AG08396 (cell line): ENCODE results near the gene SH3D19.
"Not testable (repeated sequence)": the region's sequence is repeated elsewhere in the genome, so short reads cannot be mapped to it uniquely, and the experiment has no call there.

Experiments
- DNase-seq: peaks from one replicate; pipeline ENCODE4 v3.0.0; 2012; ENCODE audit warnings: low spot score, mixed read lengths

SH3D19 gene

DNA sequence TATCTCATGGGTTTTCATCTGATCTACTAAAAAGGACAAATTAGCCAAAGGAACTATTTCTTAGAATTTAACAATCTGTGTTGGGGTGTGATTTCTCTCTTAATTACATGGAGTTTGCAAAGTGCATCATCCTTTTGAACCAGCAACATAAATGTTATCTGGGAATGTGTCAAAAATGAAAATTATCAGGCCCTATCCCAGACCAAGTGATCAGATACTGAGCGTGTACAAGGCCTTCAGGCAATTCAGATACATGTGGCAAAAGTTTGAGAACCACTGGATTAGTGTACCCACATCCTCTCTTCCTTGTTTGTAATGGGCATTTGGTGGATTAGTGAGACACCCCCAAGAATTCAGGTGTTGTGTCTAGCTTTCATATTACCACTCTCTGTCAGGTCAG, 3.8 kb downstream of the SH3D19 start:
- DNase-seq: no peak

DNA sequence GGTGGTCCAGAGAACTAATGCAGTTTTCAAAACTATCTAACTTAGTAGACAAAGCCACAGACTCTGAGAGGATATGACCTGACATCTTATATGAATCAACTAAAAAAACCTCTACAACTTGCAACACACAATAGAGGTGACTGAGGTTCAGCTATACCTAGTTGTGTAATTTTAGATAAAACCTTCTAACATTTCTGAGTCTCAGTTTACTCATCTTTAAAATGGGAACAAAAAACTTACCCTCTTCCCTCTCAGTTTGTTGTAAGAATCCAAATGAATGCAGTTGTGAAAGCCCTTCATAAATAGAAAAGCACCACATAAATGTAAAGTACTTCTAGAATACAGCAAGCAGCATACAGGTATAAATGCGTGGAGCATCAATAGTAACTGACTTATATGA, 5.9 kb downstream of the SH3D19 start:
- DNase-seq: no peak

DNA sequence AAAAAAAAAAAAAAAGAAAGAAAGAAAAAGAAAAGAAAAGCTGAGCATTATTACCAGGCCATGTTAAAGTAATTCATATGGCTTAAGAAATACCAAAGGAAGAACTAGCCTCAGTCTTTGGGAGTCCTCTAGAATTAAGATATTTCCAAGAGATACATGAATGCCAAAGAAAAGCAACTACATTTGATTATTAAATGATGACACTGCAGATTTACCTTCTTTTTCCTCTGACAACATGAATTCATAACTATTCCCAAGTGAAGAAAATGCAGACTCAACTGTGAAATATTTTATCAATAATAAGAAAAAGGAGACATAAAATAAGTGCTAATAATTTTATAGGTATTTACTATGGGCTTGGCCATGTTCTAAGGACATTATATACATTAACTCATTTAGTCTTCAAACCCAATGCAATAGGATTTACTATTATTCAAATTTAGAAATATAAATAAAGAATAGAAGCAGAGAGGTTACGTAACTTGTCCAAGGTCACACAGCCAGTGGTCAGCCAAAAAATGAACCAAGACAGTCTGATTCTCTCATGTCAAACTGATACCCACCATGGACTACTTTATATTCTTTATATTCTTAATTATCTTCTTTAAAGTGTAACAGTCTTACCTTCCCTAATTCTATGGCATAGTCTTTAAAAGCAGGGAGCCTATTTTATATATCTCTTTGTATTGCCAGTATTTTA, 6.9 kb downstream of the SH3D19 start:
- no peak for DNase-seq

DNA sequence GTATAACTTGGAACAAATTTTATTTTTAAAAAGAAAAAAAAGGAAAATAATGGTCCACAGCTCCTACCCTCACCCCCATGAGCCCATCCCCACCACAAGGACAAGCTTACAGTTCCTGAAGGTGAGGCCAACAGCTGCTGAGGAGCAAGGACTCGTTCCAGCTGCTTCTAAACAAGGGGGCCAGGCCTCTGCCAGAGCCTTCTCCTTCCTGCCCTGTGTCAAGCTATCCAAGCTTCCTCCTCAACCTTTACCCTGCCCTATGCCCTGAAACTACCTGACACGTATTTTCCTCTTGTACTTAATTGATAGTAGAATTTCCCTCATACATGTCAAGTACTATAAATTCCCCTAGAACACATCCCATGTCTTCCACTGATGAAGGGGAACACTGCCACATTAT, 8.8 kb downstream of the SH3D19 start:
- no peak for DNase-seq

DNA sequence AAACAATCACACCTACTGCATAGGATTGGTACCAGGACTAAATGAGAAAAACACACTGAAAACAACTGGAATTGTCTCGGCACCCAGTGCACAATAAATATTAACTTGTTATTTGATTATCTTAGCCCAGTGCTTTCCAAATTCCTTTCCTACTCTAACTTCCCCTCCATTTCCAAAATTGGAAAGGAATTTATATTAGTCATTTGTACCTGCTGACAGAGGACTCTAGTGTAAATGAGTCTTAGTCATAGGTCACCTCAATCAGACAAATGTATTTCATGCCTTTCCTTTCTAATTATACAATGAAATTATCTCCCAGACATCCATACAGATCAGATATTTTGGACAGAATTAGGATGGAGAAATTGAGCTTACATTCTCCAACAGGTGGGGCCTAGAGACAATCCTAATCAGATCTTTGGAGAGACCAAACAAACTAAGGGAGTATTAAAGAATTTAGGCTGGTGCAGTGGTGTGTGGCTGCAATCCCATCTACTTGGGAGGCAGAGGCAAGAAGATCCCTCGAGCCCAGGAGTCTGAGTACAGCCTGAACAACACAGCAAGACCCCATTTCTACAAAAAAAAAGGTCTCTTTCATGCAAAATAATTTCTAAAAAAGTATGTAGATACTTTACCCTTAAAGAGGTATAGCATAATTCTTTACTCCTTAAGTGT, 10.1 kb downstream of the SH3D19 start:
- DNase-seq: no peak

DNA sequence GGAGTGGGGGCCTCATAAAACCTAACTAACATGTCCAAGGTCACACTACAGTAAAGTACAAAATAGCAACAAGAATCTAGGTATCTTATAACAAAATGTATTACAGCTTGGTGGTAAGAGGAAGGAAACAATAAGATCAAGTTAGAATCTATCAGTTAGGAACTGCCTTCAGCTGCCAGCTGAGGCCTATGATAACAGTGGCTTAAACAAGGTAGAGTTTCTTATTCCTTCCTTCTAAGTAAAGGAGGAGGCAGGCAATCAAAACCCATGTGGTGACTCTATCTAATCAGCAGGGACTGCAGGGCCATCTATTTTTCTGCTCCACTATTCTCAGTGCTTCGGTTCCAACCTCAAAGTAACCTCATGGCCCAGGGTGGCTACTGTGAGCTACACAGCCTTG, 10.9 kb downstream of the SH3D19 start:
- DNase-seq: no peak

DNA sequence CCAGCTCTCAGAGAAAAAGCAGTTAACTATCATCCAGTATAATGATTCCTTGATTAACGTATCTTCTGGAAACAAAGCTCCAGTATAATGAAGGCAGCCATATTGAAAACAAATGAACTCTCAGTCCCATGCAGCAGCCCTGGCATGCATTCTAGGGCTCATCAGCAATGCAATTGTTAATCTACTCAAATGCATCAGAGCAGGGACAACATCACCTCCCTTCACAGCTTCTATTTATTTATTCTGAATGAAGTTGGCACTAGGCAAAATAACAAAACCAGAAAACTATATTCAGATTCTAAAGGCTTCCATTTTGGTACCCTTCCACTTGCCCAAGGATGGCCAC, 11.4 kb downstream of the SH3D19 start:
- no peak for DNase-seq

DNA sequence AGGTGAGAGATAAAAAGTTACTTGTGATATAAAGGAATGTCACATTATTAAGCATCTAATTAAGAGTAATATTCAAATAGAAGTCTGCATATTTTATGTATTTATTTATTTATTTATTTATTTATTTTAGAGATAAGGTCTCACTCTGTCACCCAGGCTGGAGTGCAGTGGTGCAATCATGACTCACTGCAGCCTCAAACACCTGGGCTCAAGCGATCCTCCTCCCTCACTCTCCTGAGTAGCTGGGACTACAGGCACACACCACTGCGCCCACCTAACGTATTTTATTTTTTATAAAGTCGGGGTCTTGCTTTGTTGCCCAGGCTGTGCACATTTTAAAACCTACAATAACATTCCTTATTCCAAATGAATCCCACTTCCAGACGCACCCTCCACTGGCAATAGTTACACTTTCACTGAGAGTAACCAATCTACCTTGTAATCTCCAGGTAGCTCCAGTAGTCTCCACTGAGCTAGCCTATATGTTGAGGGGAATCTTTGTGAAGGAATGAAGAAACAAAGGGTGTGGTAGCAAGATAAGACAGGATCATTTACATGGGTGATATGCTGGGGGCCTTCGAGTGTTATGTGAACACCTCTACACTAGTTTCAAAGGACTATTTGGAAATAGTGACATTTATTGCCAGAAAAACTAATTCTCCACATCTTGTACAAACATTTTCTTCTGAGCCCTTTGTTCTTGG, 11.9 kb downstream of the SH3D19 start:
- no peak for DNase-seq

DNA sequence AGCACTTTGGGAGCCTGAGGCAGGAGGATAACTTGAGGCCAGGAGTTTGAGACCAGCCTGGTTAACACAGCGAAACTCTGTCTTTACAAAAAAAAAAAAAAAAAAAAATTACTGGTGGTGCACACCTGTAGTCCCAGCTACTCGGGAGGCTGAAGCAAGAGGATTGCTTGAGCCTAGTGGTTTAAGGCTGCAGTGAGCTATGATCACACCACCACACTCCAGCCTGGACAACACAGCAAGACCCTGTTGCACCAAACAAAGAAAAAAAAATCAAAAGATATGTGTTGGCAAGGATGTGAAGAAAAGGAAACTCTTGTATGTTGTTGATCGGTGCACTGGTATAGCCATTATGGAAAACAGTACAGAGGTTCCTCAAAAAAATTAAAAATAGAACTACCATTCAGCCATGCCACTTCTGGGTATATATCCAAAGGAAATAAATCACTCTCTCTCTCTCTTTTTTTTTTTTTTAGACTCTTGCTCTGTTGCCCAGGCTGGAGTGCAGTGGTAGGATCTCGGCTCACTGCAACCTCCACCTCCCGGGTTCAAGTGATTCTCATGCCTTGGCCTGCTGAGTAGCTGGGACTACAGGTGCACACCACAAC, 15.2 kb downstream of the SH3D19 start:
- no peak for DNase-seq

DNA sequence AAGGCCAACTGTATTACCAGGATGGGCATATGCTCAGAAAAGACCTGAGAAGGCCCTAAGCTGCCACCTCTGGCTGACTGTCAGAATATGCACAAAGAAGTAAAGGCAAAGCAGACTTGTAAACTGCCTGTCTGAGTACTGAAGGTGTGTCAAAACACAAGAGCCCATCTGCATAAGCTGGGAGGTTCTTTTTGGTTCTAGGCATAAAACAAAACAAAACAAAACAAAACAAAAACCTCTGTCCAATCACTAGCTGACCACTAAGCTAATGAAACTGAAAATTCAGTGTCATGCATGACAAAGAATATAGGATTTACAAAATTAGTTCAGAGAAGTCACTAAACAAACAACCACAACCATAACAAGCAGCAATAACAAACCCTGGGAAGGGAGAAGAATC, 20.6 kb downstream of the SH3D19 start:
- no peak for DNase-seq

DNA sequence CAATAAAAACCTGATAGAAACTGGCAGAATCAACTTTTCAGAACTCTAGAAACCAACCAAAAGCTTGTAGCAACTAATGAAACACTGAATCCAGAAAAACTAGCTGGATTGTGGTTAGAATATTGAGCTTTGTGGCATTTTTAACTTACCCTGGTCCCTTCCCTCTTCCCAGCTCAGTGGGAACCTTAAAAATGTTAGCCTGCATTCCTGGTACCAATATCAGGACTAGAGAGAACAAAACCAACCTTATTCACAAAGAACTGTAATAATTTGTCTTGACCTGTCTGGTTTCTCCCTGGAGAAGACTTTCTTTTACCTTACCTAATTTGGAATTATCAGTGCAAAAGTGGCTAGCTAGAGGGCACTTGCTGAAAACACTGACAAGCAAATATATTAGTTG, 21.2 kb downstream of the SH3D19 start:
- no peak for DNase-seq

DNA sequence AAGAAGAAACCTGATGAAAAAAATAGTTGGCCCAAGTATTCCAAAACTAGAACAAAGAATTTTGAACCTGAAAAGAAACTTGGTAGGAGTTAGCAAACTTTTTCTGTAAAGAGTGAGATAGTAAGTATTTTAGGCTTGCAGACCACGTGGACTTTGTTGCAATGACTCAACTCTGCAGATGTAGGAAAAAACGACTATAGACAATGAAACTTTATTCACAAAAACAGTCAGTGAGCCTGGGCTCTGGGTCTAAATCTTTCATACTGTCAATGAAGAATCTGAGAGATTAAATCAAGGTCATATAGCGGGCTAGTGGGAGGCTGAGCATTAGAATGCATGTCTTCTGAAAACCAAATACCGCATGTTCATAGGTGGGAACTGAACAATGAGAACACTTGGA, 23.0 kb downstream of the SH3D19 start:
- DNase-seq: no peak

DNA sequence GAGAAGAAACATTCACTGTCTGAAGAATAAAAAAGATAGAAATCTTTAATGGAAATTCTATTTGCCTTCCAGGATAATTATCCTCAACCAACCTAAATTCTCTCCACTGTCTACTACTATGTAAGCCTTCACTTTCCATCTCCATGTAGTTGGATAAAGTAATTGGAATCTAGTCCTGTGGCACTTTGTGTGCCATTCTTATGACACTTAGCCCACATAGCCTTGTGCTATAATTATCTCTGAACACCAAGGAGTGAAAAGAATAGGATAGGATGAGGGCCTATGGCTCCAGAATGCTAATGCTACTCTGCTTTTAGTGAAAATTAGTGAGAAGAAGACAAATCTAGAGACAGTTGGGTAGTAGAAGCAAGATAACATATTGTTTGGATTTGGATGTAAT, 28.2 kb downstream of the SH3D19 start:
- DNase-seq: no peak

DNA sequence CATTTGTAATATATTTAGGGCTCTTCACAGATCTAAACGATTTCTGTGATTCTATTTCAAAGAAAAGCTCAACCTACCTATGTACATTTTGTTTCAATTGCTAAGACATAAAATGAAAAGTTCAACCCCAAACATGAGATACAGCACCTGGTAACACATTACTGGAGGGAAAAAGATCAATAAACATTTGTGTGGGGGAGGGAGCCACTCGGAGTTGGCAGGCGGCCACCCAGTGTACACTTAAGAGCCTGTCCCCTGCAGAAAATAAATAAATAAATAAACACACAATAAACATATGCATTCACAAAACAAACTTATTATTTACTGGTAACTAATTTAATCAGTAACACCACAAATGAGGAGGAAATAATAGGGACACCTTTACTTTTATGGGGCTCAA, 29.2 kb downstream of the SH3D19 start:
- no peak for DNase-seq

DNA sequence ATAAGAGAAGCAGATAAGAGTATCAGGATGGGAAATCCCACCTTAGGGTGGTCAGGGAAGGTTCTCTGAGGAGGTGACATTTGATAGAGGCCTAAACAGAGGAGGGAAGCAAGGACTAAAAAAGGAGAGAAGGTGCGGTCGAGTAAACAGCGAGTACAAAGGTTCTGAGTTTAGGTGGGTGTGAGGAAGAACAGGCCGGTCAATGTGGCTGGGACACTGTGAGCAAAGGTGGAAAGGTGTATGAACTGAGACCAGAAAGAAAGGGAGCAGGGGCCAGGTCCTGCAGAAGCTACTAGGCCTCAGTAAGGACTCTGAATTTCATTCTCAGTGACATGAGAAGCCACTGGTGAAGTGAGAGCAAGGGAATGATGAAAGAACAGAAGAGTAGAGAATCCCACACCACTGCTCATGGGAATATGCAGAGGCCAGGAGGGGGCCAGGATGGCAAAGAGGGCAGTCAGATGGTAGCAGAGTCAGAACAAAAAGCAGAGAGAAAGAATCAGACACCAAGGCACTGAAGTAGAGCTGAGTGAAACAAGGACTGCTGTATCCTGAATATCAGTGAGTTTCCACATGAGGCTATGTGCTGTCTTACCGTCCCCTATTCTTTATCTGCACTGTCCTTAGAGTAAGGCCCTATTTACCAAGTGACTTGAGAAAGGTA, 30.4 kb downstream of the SH3D19 start:
- no peak for DNase-seq

DNA sequence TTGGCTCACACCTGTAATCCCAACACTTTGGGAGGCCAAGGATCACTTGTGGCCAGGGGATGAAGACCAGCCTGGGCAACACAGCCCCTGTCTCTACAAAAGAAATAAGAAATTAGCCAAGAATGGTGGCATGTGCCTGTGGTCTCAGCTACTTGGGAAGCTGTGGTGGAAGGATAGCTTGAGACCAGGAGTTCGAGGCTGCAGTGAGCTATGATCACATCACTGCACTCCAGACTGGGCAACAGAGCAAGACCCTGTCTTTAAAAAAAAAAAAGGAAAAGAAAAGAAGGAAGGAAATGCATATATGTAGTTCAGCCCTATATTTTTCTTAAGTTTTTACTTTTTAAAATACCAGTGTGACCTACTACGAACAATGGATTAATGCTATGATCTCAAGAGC, 33.4 kb downstream of the SH3D19 start:
- no peak for DNase-seq

DNA sequence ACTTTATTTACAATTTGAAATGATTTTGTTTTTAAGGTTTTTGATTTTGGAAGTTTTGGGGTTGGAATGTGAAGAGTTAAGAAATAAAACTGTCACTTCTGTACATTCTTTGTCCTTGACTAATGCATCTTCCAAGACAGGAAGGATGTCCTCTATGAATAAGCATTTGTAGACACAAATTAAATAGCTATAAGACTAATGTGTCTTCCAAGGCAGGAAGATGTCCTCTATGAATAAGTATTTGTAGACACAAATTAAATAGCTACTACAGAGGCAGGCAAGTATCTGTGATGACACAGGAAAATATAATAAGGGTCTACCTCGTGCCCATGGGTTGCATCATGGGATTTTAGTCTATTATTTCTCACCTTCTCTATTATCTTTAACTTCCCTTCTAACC, 33.9 kb downstream of the SH3D19 start:
- DNase-seq: no peak

DNA sequence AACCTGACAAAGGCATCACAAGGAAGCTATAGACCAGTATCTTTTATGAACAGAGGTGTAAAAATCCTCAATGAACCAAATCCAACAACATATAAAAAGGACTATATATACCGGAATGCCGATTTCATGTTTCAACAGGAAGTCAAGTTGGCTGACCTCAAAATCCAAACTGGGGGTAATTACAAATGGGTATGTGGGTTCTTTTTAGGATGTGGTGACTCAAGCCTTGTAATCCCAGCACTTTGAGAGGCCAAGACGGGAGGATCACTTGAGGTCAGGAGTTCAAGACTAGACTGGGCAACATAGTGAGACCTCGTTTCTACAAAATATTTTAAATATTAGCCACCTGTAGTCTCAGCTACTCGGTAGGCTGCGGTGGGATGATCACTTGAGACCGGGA, 38.0 kb downstream of the SH3D19 start:
- DNase-seq: no peak

DNA sequence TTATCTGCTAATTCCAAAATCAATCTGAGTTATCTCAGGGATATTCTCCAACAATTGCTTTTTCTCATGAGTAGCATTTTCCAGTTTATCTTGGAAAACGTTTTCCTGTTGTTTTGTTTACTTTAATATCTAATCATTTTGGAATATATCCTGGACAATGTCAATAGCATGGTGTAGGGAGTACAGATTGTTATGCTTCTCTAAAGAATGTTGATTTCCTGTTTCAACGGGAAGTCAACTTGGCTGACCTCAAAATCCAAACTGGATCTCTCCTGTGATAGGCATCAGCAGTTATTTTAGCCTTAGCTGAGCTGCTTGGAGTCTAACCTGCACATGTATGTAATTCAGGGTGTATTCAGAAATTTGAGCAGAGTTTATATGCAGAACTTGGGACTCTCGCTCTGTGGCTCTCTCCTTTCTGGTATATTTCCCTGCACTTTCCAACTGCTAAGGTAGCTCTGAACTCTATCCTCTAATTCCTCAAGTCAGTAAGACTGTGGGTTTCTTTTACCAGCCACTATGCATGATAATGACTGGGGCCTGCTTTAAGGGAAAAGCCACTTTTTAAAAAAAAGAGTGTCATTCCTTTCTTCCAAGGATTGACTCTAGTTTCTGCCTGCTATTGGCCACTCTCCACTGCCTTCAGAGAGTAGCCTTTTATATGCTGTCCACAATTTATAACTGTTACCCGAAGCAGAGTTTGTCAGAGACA, 40.7 kb downstream of the SH3D19 start:
- DNase-seq: no peak

DNA sequence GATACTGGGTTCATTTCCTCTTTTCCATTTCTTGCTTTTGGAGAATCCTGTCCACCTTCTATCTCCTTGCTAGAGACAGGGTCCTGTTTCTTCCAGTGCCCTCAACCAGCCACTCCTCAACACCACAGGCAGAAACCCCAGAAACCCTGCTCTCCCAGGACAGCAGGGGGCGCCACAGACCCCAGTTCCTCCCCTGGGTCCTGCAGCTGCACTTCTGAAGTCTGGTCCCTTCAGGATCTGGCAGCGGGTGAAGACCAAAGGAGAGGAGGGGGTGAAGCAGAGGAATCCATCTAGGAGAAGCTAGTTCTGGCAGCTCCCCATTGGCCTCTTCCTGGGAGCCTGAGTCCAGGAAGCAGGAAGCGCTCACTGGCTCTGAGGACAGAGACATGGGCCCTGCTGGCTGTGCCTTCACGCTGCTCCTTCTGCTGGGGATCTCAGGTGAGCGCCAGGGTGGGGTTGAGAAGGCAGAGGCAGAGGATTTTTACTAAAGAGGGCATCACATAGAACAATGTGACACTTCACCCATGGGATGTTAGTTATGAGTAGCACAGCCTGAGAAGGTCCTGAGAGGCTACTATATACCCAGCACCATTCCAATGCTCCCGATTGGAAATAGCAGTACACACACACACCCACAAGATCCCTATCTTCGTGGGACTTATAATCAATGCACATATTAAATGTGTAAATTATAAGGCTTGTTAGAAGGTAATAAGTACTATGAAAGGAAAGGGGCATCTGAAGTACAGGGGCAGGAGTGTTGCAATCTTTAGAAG, 48.4 kb downstream of the SH3D19 start, which contains the start of gene PRSS48:
TSS of gene PRSS48 (plus strand) at position 375 of the 776 bp plus-strand sequence. CDS start at position 387, 12 bp downstream.
- DNase-seq: peak; percentile 66

DNA sequence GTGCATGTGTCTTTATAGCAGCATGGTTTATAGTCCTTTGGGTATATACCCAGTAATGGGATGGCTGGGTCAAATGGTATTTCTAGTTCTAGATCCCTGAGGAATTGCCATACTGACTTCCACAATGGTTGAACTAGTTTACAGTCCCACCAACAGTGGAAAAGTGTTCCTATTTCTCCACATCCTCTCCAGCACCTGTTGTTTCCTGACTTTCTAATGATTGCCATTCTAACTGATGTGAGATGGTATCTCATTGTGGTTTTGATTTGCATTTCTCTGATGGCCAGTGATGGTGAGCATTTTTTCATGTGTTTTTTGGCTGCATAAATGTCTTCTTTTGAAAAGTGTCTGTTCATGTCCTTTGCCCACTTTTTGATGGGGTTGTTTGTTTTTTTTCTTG, 56.5 kb downstream of the SH3D19 start:
- not testable (repeated sequence) for DNase-seq
